Panc1 (cell line): Measurements from ENCODE around the gene GPR107. TPM values are rescaled to one million over a fixed set of nuclear protein-coding genes. Genes with fewer than 3 reads are reported as not detected.

Experiments
- ATAC-seq: fragments of 200-7000 bp; cut with Tn5 transposase; 2 replicates; pipeline ENCODE4 v1.9.1; 2020; ENCODE audit warnings: mild to moderate bottlenecking, moderate library complexity
- BruUV-seq: library from RNA; stranded (reverse); fragments of 400-500 nt; replicated peaks from 2 replicates; lab custom pipeline; 2021; lab: Mats Ljungman, UMichigan
- CTCF ChIA-PET: fragments of 300-600 bp; sonication (Branson Sonifier 250); formaldehyde crosslinking; loops from one replicate; lab custom pipeline; 2022; ENCODE audit warnings: antibody characterized with exemption; lab: Charles Lee
- POLR2A ChIA-PET: fragments of 300-600 bp; sonication (Branson Sonifier 250); formaldehyde crosslinking; loops from one replicate; lab custom pipeline; 2022; ENCODE audit warnings: antibody characterized with exemption; lab: Charles Lee
- DNase-seq: peaks from one replicate; pipeline ENCODE4 v3.0.0-alpha.2; 2010; ENCODE audit warnings: low read depth, low spot score
- H3K27ac ChIP-seq: 2 replicates; pipeline ENCODE4 v1.5.1; 2011; ENCODE audit warnings: mild to moderate bottlenecking, low read length, inconsistent platforms
- H3K27me3 ChIP-seq: fragments of 200-500 bp; sonication (Bioruptor generic); 2 replicates; pipeline ENCODE4 v1.6.0; 2014; ENCODE audit warnings: low read length, inconsistent platforms; ENCODE audit not compliant: control insufficient read depth, insufficient read depth
- H3K36me3 ChIP-seq: fragments of 200-500 bp; sonication (Bioruptor generic); 2 replicates; pipeline ENCODE4 v1.5.1; 2014; ENCODE audit warnings: inconsistent platforms, mild to moderate bottlenecking, low read length, moderate library complexity; ENCODE audit not compliant: control insufficient read depth, insufficient read depth
- H3K4me1 ChIP-seq: 2 replicates; pipeline ENCODE4 v1.5.1; 2011; ENCODE audit warnings: inconsistent platforms, mild to moderate bottlenecking, low read length, moderate library complexity; ENCODE audit not compliant: control insufficient read depth, insufficient read depth
- H3K4me3 ChIP-seq, 2 experiments: 2 replicates each; pipeline ENCODE4 v1.5.1; 2011 to 2012; ENCODE audit warnings: low read depth in 2 of 2, low read length in 2 of 2, mild to moderate bottlenecking in 2 of 2, inconsistent platforms in 1 of 2, moderate library complexity in 1 of 2
- H3K9me3 ChIP-seq: fragments of 200-500 bp; sonication (Bioruptor generic); 2 replicates; pipeline ENCODE4 v1.5.1; 2014; ENCODE audit warnings: low read depth, mild to moderate bottlenecking, inconsistent platforms, low read length, moderate library complexity; ENCODE audit not compliant: control insufficient read depth, insufficient read depth
- CTCF ChIP-seq: fragments of 450-650 bp; IDR thresholded peaks from 2 replicates; pipeline ENCODE4 v1.5.1; 2017; ENCODE audit warnings: mild to moderate bottlenecking
- POLR2AphosphoS5 ChIP-seq: IDR thresholded peaks from 2 replicates; pipeline ENCODE4 v1.6.1; 2012; ENCODE audit warnings: mild to moderate bottlenecking, low read depth, low read length, moderate library complexity
- REST ChIP-seq, 2 experiments: IDR thresholded peaks; 2 replicates each; pipeline ENCODE4 v1.6.1; 2011 to 2012; ENCODE audit warnings: low read depth in 2 of 2, control low read depth in 1 of 2, low read length in 1 of 2, mild to moderate bottlenecking in 1 of 2, moderate library complexity in 1 of 2; ENCODE audit not compliant: insufficient read depth in 1 of 2
- SIN3A ChIP-seq: IDR thresholded peaks from 2 replicates; pipeline ENCODE4 v1.6.1; 2012; ENCODE audit warnings: low read depth, mild to moderate bottlenecking, low read length, moderate library complexity, borderline replicate concordance; ENCODE audit not compliant: insufficient read depth
- TCF7L2 ChIP-seq: IDR thresholded peaks from 2 replicates; pipeline ENCODE4 v1.6.1; 2011; ENCODE audit warnings: mild to moderate bottlenecking, low read depth, low read length, inconsistent platforms
- in situ Hi-C: cut with HindIII; loops from 2 replicates; pipeline ENCODE4 v1.10.0; 2016; ENCODE audit warnings: low sequenced_read_pairs, low pct_unique_long_range_greater_than_20kb
- intact Hi-C: fragments of 100-400 bp; cut with micrococcal nuclease; formaldehyde crosslinking; loops from one replicate; pipeline ENCODE4 v1.10.0; 2022; ENCODE audit not compliant: unreplicated experiment
- total RNA-seq: library from RNA; stranded (reverse); gene quantifications from one replicate; pipeline ENCODE4 v1.2.1, GENCODE V29; 2021; ENCODE audit not compliant: unreplicated experiment

Gene GPR107
- total RNA-seq, 1 experiment from 2014 or later = 43.0 TPM

- intact Hi-C loops (no loop called here), in situ Hi-C loops (no loop called here)
- ChIA-PET POLR2A (interaction anchor here (0.5 kb wide), 1 partner anchor 9 kb away, joined by 3 read pairs; no protein-coding TSS in a partner anchor), CTCF (no interaction called here)
- TF ChIP-seq POLR2AphosphoS5 = no peak
- no peak for TF ChIP-seq CTCF
- TF ChIP-seq SIN3A = no peak
- Histone ChIP-seq H3K27ac (no peak overlapping the region), H3K9me3 (no peaks in the 10 kb centered on the region), H3K36me3 (no peaks in the 10 kb centered on the region; the same call in 1 of the 2 replicates), H3K27me3 (no peaks in the 10 kb centered on the region), H3K4me3 (no peak overlapping the region), H3K4me1 (no peaks in the 10 kb centered on the region; the same call in 1 of the 2 replicates)
- DNase-seq (no peak), ATAC-seq (no peak)
- no TSS peak for BruUV-seq
Measured at GRCh38 chr9:130176760-130177159, 123.1 kb downstream of the GPR107 start.

GRCh38 chr9:130177898-130178805 lies 124.4 kb downstream of the GPR107 start:
- CTCF ChIA-PET = no interaction called here
- intact Hi-C loops = no loop called here
- BruUV-seq = no TSS peak

More at GRCh38 chr9:130177898-130178805, 124.4 kb downstream of the GPR107 start:
- Histone ChIP-seq H3K9me3 (no peaks in the 10 kb centered on the region), H3K27ac (no peak overlapping the region), H3K27me3 (no peaks in the 10 kb centered on the region), H3K4me3 (no peak overlapping the region), H3K4me1 (peaks cover 10% of the 10 kb centered on the region), H3K36me3 (no peaks in the 10 kb centered on the region; the same call in 1 of the 2 replicates)
- POLR2A ChIA-PET = no interaction called here
- DNase-seq (no peak), ATAC-seq (no peak)
- TF ChIP-seq TCF7L2 (no peak), CTCF (no peak), POLR2AphosphoS5 (no peak), REST (IDR thresholded peaks at IDR 0.05; ENCODE audit: insufficient read depth in 1 of 2, low read depth in 2 of 2, low read length in 1 of 2) (no peak), SIN3A (no peak)
- in situ Hi-C loops = no loop called here
